Measurements from ENCODE around the gene MAP3K12.
A peak's percentile ranks its signal among the peaks of the same experiment; 100 is the strongest.

Gene MAP3K12

DNA sequence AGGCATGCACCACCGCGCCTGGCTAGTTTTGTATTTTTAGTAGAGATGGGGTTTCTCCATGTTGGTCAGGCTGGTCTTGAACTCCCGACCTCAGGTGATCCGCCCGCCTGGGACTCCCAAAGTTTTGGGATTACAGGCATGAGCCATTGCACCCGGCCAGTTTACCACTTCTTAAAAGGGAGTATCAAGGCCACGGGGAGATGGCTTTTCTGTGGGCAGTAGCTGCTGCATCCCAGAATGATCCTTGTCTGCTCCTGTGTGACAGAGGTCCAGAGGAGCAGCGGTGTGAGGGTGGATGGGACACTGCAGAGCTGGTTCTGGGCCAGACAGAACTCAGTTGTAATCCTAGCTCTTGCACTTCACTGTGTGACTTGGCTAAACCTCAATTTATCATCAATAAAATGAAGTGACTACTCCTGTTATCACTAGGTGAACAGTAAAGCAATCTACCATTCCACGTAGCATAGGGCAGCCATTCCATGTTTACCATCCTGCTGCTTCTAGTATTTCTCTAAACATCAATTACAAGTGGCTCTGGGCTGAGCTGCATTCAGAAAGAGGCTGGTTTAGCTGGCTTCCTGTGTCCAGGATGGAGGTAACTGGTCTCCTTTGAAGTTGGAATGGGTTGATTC, 11.0 kb upstream of the MAP3K12 start:
- DNase-seq (ENCODE audit: extremely low spot score) = no peak
- ChIA-PET CTCF (interaction anchor here (1.1 to 6.5 kb wide), 16 partner anchors 10 to 234 kb away, joined by 3 to 87 read pairs (median 10); partner anchors contain the start of genes AAAS, ATP5MC2, MAP3K12 and TARBP2), POLR2A (interaction anchor here (2.1 kb wide), 1 partner anchor 9 kb away, joined by 4 read pairs; the partner anchor contains the start of gene TARBP2)
- TF ChIP-seq, protein P1, sequence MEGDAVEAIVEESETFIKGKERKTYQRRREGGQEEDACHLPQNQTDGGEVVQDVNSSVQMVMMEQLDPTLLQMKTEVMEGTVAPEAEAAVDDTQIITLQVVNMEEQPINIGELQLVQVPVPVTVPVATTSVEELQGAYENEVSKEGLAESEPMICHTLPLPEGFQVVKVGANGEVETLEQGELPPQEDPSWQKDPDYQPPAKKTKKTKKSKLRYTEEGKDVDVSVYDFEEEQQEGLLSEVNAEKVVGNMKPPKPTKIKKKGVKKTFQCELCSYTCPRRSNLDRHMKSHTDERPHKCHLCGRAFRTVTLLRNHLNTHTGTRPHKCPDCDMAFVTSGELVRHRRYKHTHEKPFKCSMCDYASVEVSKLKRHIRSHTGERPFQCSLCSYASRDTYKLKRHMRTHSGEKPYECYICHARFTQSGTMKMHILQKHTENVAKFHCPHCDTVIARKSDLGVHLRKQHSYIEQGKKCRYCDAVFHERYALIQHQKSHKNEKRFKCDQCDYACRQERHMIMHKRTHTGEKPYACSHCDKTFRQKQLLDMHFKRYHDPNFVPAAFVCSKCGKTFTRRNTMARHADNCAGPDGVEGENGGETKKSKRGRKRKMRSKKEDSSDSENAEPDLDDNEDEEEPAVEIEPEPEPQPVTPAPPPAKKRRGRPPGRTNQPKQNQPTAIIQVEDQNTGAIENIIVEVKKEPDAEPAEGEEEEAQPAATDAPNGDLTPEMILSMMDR (IDR thresholded peaks at IDR 0.05; ENCODE audit: control extremely low read depth, extremely low read depth, low read depth, missing control alignments) = no peak

DNA sequence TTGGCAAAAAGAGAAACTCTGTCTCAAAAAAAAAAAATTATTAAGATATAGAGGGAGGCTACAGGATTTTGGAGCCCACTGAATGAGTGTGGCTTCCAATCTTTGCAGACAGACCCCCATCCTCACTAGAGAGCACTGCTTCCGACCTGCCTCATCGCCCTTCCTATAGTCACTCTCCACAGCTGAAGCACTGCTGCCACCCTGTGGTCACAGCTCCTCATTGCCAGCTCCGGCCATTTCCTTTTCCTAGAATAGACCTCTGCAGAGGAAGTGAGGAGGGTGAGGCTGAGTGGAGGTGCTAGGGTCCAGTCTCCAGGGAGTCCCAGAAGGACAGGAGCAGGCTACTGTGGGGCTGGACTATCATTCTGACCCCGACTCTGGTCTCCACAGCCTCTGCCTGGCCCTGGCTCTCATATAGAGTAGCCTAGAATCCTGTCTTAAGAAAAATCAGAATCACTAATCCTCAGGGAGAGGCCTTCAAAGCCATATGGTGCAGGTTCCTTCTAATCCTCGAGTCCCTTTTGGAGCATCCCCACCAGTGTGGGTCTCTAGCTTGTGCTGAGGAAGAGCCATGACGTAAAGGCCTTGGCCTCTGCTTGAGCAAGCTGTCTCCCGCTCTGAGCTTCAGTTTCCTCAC, 9.4 kb upstream of the MAP3K12 start:
- ChIA-PET POLR2A (interaction anchor here (0.5 to 2.1 kb wide), 4 partner anchors 7 to 442 kb away, joined by 3 to 4 read pairs (median 4); partner anchors contain the start of genes MAP3K12 and TARBP2), CTCF (interaction anchor here (0.7 to 6.5 kb wide), 50 partner anchors 8 to 891 kb away, joined by 3 to 87 read pairs (median 4); partner anchors contain the start of genes AAAS, ATP5MC2, MAP3K12 and MYG1)
- TF ChIP-seq, protein P1 (IDR thresholded peaks at IDR 0.05; ENCODE audit: control extremely low read depth, extremely low read depth, low read depth, missing control alignments) = peak; percentile 99
- peak; percentile 82 for DNase-seq (ENCODE audit: extremely low spot score)

DNA sequence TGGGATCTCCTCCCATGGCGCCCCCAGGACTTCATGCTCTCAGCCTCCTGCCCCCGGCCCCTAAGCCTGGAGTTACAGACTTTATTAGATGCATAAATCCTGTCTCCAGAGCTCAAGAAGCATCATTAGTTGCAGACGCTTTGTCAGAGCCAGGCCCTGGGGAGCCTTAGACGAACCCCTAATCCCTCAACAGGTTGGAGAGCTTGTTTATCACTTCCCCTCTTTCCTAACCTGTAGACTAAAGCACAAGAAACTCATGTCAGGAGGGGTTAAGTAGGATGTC, 8.3 kb upstream of the MAP3K12 start:
- ChIA-PET CTCF (interaction anchor here (0.7 to 6.5 kb wide), 13 partner anchors 7 to 187 kb away, joined by 3 to 87 read pairs (median 8); partner anchors contain the start of genes ATP5MC2, MAP3K12 and TARBP2), POLR2A (interaction anchor here (1.6 kb wide), 1 partner anchor 8 kb away, joined by 4 read pairs; the partner anchor contains the start of gene MAP3K12)
- TF ChIP-seq, protein P1 (IDR thresholded peaks at IDR 0.05; ENCODE audit: control extremely low read depth, extremely low read depth, low read depth, missing control alignments) = no peak
- no peak for DNase-seq (ENCODE audit: extremely low spot score)

- no peak for DNase-seq (ENCODE audit: extremely low spot score)
- TF ChIP-seq, protein P1 (IDR thresholded peaks at IDR 0.05; ENCODE audit: control extremely low read depth, extremely low read depth, low read depth, missing control alignments) = no peak
- ChIA-PET CTCF (interaction anchor here (0.7 to 6.5 kb wide), 11 partner anchors 7 to 186 kb away, joined by 3 to 87 read pairs (median 23); partner anchors contain the start of genes MAP3K12 and TARBP2), POLR2A (no interaction called here)
Measured at GRCh38 chr12:53506881-53507602, 7.8 kb upstream of the MAP3K12 start, which contains the start of gene NPFF. Gene NPFF (minus strand): TSS chr12:53507484. CDS start chr12:53507474, 10 bp downstream.

DNA sequence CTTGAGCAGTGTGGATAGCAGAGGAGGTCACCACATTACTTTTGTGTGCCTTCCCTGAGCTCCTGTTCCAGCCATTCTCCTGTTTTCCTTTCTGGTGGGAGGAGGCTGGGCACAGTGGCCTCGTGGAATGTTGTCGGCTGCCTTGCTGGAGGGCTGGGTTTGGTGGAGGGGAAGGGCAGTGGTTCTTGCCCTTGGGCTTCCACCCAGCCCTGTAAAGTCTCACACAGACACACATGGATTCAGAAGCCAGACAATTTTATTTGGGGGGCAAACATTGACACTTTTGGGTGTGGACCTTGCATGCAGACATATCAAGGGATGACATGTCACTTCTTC, 7.2 kb upstream of the MAP3K12 start:
- ChIA-PET POLR2A (no interaction called here), CTCF (interaction anchor here (1.2 to 1.7 kb wide), 4 partner anchors 85 to 162 kb away, joined by 3 to 4 read pairs (median 3); no protein-coding TSS in a partner anchor)
- TF ChIP-seq, protein P1 (IDR thresholded peaks at IDR 0.05; ENCODE audit: control extremely low read depth, extremely low read depth, low read depth, missing control alignments) = no peak
- DNase-seq (ENCODE audit: extremely low spot score) = no peak
